ENCODE data around the gene COL12A1. TPM values are rescaled to one million over a fixed set of nuclear protein-coding genes. Genes with fewer than 3 reads are reported as not detected.

The COL12A1 gene
- total RNA-seq = 34.9 and 36.2 TPM in 2 replicates

GRCh38 chr6:75205776-75206575 is at the start of gene COL12A1:
COL12A1 (minus strand) TSS chr6:75206053; CDS start chr6:75202792, 3,261 bp downstream.

GRCh38 chr6:75243333-75244062 is 37.6 kb upstream of the COL12A1 start, which contains the start of gene COX7A2:
COX7A2 (minus strand) TSS chr6:75243801; CDS start chr6:75243734, 67 bp downstream.

Other genes starting within 250 kb of the COL12A1 start
- 34.9 and 82.4 TPM in 2 replicates for gene COX7A2, start 37.7 kb upstream of the COL12A1 start, total RNA-seq
- 123 and 133 TPM in 2 replicates for gene TMEM30A, start 78.7 kb upstream of the COL12A1 start, total RNA-seq